DMS53 treated with DMSO at 0.1 percent for 48 hours (cell line): Measurements from ENCODE around the gene LCTL.

ENCODE experiments used
- DNase-seq: peaks from one replicate; lab custom pipeline; 2025; ENCODE audit not compliant: unreplicated experiment; lab: John Stamatoyannopoulos, UW

Gene LCTL

DNA sequence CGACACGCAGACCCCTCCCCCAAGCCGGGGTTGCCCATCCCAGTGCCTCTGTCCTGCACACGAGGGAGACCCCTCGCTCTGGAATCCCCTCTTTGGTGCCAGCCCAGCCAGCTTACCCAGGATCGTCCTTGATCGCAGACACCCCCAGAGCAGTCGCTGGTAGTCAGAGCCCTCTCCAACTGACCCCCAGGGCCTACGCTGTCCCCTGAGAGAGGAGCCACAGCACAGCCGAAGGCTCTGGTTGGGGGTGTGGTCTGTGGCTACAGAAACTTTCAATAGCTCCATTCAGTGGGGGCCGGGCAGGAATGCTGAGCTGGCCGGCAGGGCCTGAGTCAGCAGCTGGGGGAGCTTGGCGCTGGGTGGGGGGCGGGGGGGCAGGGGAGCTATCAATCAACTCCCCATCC lies at the start of gene LCTL:
TSS of gene LCTL (minus strand) at position 258 of the 404 bp plus-strand sequence. CDS start 633 bp downstream, outside the sequence.
- DNase-seq: no peak

DNA sequence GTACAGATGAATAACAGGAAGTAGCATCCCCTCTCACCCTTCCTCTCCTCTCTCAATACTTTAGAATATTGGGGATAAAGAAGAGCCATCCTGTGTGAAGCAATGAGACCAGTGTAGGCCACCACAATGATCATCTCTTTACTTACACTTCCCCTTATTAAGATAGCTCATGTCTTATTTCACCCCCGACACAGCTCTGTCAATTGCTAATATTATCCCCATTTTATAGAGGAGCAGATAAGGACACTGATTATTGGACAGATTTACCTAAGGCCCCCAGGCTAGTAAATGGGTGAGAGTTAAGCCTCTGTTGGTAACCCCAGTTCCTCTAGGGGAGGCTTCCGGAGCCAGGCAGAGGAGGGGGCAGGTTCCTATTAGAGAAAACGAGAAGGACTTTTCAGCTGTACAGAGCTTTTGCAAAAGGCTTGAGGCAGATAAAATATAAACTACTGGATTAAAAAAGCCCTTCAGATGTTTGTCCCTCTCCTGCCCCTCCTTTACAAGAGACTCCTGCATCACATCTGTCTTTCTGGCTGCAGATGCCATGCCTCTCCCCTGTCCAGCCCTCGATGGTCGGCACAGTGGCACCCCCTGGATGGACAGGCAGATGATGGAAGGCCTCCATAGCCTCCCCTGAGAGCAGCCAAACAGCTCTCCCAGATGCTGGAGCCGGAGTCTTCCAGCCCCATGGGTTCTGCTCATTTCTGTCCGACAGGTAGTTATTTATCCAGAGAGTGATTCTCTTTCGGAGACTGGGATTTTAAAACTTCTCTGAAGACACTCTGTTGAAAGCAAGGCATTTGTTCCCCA lies 49.4 kb upstream of the LCTL start:
- no peak for DNase-seq

GRCh38 chr15:66614456-66614855 lies 48.7 kb upstream of the LCTL start:
- DNase-seq: no peak

GRCh38 chr15:66613743-66614142 lies 47.9 kb upstream of the LCTL start:
- DNase-seq: no peak

- DNase-seq: no peak
These were observed 45.7 kb upstream of the LCTL start for GRCh38 chr15:66611257-66612053.

DNA sequence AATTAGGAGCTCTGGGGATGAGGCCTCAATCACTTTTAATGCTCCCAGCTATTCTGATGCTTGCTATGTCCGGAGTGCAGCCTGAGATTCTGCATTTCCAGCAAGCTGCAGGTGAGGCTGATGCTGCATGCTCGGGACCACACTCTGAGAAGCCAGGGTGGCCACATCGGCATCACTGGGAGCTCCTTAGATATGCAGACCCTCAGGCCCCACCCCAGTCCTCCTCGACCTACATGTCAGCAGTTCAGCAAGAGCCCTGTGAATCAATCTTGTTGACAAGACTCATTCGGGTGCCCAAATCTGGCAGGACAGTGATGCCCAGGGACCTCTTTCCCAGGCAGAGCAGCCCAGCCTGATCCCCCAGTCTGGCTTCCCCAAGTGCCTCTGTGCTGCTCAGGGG lies 44.1 kb upstream of the LCTL start:
- no peak for DNase-seq

GRCh38 chr15:66608881-66609280 lies 43.1 kb upstream of the LCTL start:
- DNase-seq: no peak

GRCh38 chr15:66608159-66608558 lies 42.4 kb upstream of the LCTL start:
- no peak for DNase-seq

DNA sequence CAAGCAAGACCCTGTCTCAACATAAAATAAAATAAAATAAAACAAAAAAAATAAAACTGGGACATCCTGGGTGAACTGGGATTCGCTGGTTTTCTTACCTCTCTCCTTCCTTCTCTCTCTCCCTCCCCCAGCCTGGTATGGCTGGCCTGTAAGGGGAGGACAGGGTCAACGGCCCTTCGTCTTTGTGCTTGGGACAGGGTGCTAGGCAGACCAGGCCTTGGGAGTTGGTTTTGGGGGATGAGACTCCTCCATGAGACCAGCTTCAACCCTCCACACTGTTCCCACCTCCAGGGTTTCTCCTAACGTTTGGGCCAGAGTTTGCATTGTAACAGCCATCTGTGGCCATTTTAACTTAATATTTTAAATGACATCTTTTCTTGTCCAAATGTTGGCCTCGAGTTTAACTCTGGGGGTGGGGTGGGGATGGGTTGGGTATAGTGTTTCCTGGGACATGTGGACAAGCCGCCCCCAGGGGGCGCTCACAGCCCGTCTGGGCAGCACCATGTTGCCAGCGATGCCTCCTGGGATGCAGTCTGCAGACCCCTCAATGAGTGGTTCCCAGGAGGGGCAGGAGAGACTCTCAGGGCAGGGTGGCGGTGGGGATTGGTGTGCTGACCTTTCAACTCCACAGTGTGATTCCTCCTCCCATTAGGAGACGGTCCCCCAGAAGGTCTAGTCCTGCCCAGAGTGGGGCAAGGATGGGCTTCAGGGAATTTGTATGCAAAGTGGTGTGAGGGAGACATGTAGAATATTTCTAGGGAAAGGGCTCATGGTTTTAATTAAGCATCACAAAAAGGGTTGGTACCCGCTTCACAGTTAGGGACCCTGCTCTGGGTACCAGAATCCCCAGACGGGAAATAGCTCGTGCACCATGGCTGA lies 37.7 kb upstream of the LCTL start:
- peak; percentile 2 for DNase-seq

DNA sequence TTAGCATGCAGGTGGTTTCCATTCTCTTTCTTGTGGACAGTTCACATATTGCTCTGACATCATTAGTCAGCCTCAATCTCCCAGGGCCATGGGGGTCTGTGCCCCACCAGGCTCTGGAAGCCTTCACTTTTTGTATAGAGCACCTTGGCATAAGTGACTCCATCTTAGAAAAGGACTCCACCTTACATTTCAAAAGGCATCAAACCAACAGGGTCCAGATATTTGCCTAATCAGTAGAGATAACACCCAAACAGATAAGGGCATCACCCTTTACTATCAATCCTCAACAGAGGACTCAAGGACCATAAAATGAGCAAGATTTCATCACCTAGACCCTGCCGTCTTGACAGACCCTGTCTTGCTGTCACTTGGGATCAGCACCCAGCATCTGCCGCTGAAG lies 35.7 kb upstream of the LCTL start:
- DNase-seq: no peak

GRCh38 chr15:66600240-66600627 lies 34.4 kb upstream of the LCTL start:
- no peak for DNase-seq

GRCh38 chr15:66599536-66600239 lies 33.9 kb upstream of the LCTL start:
- no peak for DNase-seq

DNA sequence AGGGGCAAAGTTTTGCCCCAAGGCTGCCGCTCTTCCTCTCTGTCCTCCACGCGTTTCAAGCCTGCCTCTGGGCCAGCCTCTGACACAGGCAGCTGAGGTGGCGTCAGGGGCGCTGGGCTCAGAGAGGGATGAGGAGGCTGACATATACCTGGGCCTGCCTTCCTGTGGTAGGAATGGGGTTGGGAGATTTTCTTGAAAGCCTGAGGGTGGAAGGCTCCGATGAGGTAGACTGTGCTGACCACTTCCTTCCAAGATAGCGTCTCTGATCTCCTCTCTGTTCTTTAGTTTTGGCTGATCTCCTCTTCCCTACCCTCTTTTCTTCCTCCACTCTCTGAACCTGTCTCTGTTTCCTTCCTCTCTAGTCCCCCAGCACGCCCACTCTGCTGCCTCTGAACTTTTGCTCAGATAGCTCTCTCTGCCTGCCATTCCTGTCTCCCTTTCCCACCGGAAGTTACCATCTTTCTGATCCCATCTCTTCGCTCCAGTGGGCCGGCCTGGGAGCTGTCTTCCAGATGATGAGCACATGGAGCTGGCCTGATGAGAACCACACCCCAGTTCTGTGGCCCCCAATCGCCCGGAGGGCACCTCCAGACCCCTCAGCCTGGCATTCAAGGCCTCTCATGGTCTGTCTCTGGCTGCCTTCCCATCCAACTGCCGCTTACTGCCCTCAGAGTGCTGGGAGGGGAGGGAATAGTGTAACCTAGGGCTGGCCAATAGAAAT lies 32.5 kb upstream of the LCTL start:
- no peak for DNase-seq

DNA sequence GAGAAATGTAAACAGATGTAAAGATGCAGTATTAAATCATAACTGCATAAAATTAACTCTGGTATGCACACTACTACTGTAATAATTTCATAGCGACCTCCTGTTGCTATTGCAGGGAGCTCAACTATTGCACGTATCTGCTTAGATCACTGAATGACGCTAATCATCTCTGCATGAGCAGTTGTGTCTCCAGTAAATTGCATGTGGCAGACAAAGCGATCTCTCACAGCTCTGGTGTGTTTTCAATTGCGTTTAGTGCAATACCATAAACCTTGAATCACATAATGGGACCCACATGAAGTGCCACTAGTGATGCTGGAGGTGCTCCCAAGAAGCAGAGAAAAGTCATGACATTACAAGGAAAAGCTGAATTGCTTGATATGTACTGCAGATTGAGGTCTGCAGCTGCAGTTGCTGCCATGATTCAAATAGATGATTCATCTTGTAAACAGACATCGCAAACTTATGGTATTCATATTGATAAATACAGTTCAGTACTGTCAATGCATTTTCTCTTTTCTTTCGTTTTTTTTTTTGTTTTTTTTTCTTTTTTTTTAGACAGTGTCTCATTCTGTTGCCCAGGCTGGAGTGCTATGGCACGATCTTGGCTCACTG lies 30.2 kb upstream of the LCTL start:
- peak; percentile 11 for DNase-seq

- DNase-seq: no peak
These were observed 29.5 kb upstream of the LCTL start for GRCh38 chr15:66595332-66595731.

DNA sequence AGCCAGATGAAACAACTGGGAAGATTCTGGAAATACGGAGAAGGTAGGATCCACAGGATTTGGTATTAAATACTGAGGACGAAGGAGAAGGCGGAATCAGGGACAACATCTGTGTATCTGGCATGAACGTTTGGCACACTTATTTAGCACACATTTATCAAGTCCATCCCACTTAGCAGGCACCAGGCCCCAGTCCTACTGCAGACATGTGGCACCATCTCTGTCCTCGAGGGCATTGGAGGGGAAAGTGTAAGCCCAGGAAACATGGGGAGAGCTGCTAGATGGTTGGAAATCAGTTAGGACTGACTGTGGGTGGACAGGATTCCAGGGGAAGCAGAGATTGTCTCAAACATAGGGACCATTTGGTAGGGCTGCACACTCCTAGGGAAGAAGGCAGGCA lies 29.0 kb upstream of the LCTL start:
- no peak for DNase-seq

- no peak for DNase-seq
These were observed 28.5 kb upstream of the LCTL start for GRCh38 chr15:66594344-66594743.

GRCh38 chr15:66593219-66593780 lies 27.5 kb upstream of the LCTL start:
- no peak for DNase-seq

DNA sequence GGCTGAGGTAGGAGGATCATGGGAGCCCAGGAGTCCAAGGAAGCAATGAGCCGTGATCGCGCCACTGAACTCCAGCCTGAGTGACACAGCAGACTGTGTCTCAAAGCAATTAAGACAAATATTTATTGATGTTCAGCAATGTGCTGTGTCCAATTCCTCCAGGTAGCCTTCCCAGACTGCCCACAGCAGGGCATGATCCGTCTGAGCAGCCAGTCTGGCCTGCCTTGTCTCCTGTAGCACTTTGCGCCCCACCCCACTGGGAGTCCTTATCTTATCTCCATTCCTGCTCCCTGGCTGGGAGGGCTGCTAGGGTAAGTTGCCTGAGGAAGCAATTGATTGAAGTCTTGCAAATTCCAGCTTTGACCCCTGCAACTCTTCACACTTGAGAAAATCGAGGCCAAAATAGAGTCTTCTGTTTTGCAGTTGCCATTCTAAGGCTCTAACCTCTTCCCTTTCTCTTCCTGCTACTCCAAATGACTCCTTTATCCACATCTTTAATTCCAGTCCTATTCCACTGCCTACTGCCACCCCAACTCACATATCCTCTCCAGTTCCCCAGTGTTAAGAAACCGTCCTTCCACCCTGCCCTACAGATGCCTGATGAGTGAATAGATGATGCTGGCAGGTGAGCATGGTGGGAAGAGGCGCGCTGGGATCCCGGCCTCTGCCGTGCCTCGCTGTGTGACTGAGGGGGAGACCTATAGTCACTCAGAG lies 26.9 kb upstream of the LCTL start:
- no peak for DNase-seq
